C4-2B (cell line): ENCODE data around the gene TMEM252.

Experiments used
- H3K27ac ChIP-seq: fragments of 450-650 bp; 2 replicates; pipeline ENCODE4 v1.5.1; 2017
- CTCF ChIP-seq: fragments of 450-650 bp; conservative IDR thresholded peaks from 2 replicates; pipeline ENCODE4 v1.5.1; 2017; ENCODE audit warnings: mild to moderate bottlenecking
- ZFX ChIP-seq: fragments of 450-650 bp; IDR thresholded peaks from 2 replicates; pipeline ENCODE4 v1.6.1; 2017

TMEM252 gene

DNA sequence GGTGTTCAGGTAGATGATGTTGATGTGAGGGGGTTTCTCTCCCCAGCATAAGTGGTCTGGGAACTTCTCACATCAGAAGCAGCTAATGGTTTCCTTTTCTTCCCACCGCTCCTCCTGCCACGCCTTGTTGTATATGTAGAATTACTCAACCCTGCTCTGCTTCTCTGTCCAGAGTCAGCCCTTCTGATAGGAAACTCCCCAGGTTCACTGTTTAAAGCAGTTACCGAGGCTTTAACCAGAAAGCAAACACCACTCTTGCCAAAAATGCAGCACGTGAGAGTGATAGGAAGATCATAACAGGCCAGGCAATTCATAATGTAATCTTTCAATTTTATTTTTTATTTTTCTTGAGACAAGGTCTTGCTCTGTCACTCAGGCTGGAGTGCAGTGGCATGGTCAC is 10.5 kb upstream of the TMEM252 start:
- no peak for TF ChIP-seq ZFX
- TF ChIP-seq CTCF: no peak
- no peak overlapping the region for H3K27ac ChIP-seq

- TF ChIP-seq ZFX: no peak
- TF ChIP-seq CTCF: no peak
- no peak overlapping the region for H3K27ac ChIP-seq
These were observed 7.6 kb upstream of the TMEM252 start for GRCh38 chr9:68548241-68548640.

GRCh38 chr9:68547417-68547816 is 6.7 kb upstream of the TMEM252 start:
- H3K27ac ChIP-seq: no peak overlapping the region
- TF ChIP-seq CTCF (no peak), ZFX (no peak)

DNA sequence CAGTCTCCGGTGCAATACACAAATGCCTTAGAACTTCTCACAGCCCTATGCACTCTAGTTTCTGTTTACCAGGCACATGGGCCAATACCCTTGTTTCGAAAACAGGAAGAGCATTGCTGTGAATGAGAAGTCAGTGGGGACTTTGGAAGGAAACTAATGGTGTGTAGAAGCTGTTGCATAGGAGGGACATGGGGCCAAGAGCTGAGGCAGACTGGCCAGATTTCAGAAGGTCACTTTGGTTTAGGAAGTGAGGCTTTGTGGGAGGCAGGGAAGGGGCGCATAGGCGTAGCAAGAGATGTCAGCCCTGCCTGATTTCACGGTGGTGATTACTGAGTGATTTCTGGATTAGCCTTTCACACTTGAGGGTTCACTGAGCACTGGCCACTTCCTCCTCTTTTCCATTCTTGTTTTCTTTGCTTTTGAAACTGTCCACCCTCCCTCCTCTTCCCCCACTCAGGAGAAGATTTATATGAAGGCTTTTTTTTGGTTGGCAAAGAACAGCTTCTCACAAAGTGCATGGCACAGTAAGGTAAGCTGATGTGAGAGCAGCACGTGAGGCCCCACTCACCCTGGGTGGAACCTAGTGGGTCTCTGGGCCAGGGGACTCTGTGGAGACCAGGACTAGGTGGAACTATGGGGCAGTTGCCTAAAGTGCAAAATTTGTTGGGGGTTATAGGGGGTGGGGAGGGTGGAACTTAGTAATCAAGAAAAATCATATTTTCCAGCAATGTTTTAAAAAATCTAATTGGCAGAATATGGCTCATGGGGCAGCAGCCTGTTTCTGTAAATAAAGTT is 6.1 kb upstream of the TMEM252 start:
- H3K27ac ChIP-seq: no peak overlapping the region
- TF ChIP-seq ZFX (no peak), CTCF (no peak)

GRCh38 chr9:68545033-68545705 is 4.5 kb upstream of the TMEM252 start:
- no peak for TF ChIP-seq ZFX
- no peak for TF ChIP-seq CTCF
- H3K27ac ChIP-seq: no peak overlapping the region

DNA sequence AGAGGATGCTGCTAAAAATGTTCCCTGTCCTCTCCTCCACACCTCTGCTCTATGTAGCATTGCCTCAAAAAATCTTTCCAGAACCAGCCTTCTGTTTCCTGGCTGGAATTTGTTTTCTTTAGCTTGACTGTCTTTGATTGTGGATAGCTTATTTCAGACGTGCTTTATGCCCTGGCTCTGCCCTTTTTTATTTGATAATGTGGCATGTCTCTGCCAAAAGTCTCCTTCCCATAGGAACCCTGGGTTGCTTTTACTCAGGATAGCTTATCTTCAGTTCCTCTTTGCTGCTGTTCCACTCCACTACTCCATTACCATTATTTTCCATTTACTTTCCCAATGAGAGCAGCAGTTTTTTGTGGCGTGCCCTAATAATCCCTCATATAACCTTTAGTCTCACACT is 885 bp upstream of the TMEM252 start:
- H3K27ac ChIP-seq: no peak overlapping the region
- no peak for TF ChIP-seq CTCF
- no peak for TF ChIP-seq ZFX

- TF ChIP-seq ZFX: no peak
- no peak for TF ChIP-seq CTCF
- H3K27ac ChIP-seq: no peak overlapping the region
These were observed 2.5 kb downstream of the TMEM252 start for GRCh38 chr9:68538200-68538599.
